HuH-7.5 (cell line): ENCODE measurements around the gene BOLL.
"Not testable (repeated sequence)": the region's sequence is repeated elsewhere in the genome, so short reads cannot be mapped to it uniquely, and the experiment has no call there.

Experiments used
- DNase-seq: peaks from one replicate; pipeline ENCODE4 v3.0.0; 2011; ENCODE audit warnings: low spot score

The BOLL gene

GRCh38 chr2:197795277-197795676, 10.2 kb upstream of the BOLL start:
- DNase-seq: no peak

GRCh38 chr2:197793456-197793855, 8.3 kb upstream of the BOLL start:
- DNase-seq: no peak

- no peak for DNase-seq
Measured at GRCh38 chr2:197786010-197786877, 1.1 kb upstream of the BOLL start.

- DNase-seq: no peak
Measured at GRCh38 chr2:197782126-197782525, 3.0 kb downstream of the BOLL start.

GRCh38 chr2:197779261-197779660, 5.9 kb downstream of the BOLL start:
- no peak for DNase-seq

GRCh38 chr2:197777823-197778407, 7.2 kb downstream of the BOLL start:
- DNase-seq: no peak

- no peak for DNase-seq
Measured at GRCh38 chr2:197760293-197760657, 24.8 kb downstream of the BOLL start.

GRCh38 chr2:197759625-197760292, 25.4 kb downstream of the BOLL start:
- DNase-seq: no peak

- DNase-seq: no peak
Measured at GRCh38 chr2:197759013-197759412, 26.1 kb downstream of the BOLL start.

GRCh38 chr2:197740200-197740599, 44.9 kb downstream of the BOLL start:
- no peak for DNase-seq

GRCh38 chr2:197728555-197729544, 56.3 kb downstream of the BOLL start:
- not testable (repeated sequence) for DNase-seq

GRCh38 chr2:197727011-197727410, 58.1 kb downstream of the BOLL start:
- no peak for DNase-seq

- DNase-seq: no peak
Measured at GRCh38 chr2:197717863-197718262, 67.3 kb downstream of the BOLL start.

GRCh38 chr2:197713271-197713670, 71.8 kb downstream of the BOLL start:
- no peak for DNase-seq

GRCh38 chr2:197711578-197711977, 73.5 kb downstream of the BOLL start:
- no peak for DNase-seq

- DNase-seq: no peak
Measured at GRCh38 chr2:197710424-197711042, 74.6 kb downstream of the BOLL start.

GRCh38 chr2:197709140-197709539, 76.0 kb downstream of the BOLL start:
- not testable (repeated sequence) for DNase-seq

GRCh38 chr2:197708331-197708730, 76.8 kb downstream of the BOLL start:
- no peak for DNase-seq

GRCh38 chr2:197707316-197708213, 77.6 kb downstream of the BOLL start:
- DNase-seq: peak; percentile 25

- no peak for DNase-seq
Measured at GRCh38 chr2:197706839-197707207, 78.3 kb downstream of the BOLL start.
